HG03025 (cell line): Measurements from ENCODE around the gene STK17B.
"Not testable (repeated sequence)": the region's sequence is repeated elsewhere in the genome, so short reads cannot be mapped to it uniquely, and the experiment has no call there.

Experiments used
- ATAC-seq: cut with Tn5 transposase; IDR thresholded peaks from one replicate; pipeline ENCODE4 v1.9.1; 2021; ENCODE audit warnings: mild to moderate bottlenecking, moderate library complexity; ENCODE audit not compliant: unreplicated experiment, low FRiP score

STK17B gene

DNA sequence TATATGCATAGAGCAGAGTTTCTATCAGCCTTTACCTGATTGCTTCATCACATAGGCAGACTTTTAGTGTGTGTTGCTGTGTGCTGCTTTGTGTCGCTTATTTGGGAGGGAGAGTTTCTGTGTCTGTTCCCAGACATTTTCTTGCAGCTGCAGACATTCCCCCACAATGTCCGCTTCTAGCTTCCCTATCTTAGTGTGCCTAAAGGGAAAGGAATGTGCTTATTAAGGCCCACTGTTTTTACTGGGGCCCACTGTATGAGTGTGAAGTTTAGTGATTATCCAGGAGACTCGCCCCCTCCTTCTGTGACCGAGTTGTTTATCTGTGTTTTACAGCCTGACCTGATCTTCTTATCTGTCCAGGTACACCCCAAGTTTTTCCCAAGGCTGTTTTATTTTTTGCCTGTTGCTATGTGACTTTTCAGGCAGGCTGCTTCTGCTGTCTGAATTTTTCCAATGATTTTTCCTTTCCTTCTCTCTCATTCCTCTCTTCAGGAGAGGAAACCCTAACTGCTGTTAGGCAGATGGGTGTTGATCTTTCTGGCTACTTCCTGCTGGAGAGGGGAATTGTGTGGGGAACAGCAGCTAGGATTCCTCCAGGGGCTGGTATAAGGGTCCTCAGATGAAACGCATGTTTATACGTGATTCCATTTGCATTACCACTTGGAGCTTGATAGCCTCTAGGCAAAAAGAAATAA, 47.6 kb downstream of the STK17B start:
- no peak for ATAC-seq

DNA sequence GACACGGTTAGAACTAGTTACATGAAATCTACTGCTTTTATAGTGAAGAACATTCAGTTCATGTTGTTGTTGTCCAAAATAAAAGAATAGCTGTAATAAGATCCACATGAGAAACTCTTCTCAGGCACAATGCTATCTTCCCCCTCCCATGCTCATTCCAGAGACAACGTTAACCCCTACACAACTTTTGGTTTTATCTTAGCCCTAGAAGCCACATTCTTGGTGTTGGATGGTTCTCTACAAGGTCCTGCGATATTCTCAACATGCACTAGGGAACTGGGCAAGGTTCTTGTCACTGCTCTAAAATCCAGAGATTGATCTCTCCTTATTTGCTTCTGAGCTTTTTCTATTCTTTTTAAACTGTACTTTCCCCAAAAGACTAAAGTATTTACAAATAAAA, 51.5 kb downstream of the STK17B start:
- ATAC-seq: no peak

DNA sequence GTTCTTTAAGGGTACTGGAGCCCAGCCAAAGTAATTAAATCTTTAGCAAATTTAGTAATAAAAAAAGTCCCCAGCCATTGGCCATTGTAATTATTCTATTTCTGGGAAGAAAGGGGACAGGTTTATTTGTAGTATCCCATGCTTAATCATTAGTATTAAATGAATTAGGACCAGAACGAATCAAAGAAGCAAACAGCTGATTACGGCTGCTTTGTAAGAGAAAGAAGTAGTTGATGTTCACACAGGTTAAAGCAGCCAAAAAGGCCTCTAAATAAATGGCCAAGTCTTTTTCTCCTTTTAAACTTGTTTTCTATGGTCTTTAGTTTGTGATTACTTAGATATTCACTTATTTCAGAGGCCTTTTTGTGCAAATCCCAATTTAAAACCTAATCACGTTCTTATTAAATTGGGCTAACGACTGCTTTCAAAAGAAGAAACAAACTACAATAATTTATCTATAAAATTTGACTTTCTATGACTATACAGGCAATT, 54.1 kb downstream of the STK17B start:
- ATAC-seq: no peak

DNA sequence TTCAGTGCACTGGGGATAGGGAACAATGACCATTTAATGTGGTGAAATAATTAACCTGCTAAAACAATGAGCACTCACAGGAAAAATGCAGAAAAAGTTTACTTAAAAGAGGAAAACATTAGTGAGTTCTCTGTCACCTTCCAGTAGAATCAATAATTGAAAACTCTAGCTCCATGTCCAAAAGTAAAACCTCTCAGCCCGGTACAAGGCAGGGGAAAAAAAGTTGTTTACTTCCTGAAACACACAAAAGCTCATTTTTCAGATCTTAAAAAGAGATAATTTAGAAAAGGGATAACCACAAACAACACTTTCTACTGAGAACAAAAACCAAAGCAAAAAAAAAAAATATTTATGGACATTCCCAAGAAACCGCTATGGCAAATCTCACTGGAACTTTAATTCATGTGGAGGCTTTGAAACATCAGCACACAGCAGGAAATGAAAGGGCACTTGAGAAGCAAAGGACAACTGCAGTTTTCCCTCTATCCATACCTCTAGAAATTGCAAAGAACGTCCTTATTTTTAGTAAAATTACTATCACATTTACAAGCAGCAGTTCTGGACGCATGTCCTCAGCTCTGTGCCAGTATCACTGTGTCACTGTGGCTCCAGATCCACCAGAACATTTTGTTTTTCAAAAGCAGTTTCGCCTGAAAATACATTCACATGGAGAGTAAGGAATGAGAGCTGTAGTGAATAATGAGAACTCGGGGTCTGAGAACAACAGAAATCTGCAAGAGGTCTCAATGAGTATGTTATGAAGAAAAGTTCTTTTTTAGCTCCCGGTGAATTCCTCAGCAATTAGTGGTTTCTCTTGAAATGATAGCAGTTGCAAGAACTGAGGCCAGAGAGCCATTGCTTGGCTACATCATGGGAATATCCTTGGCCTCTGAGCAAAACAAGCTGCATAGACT, 58.1 kb downstream of the STK17B start:
- no peak for ATAC-seq

DNA sequence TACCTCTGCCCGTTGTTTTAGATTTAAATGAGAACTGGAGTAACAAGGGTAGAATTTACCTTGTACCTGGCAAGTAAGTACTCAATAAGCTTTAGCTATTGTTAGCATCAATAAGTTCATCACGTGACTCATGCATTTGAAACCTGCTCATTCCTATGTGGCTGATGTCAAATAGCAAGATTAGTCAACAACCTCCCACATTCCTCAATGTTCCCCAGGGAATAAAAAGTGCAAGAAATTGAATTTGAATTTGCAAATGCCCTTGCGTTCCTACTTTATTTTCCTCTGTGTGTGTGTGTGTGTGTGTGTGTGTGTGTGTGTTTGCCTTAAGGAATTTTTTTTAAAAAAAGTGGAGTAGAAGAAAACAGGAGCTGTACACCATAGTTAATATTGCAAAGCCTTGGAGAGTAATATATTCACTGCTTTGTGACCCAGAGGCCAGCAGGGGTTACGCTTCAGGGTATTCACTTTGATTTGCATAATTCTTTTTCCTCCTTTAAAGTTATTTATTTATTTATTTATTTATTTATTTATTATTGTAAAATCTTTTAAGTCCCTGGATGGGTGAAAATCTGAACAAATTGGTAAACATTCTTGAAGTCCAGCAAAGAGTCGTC, 58.9 kb downstream of the STK17B start:
- ATAC-seq: no peak

DNA sequence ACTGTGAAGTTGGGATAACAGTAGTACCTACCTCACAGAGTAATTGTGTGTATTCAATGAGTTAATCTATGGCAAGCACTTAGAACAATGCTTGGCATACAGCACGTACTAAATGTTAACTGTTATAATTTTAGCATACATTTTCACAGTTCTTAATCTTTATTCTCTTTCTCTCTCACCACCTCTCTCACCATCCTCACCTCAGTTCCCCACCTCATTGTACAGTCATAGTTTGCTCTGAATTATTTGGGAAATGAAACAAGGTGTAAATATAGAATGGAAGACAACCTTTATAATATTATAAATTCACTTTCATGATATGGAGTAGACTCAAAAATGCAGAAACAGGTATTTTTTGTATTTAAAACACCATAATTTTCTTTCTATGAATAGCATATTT, 62.8 kb downstream of the STK17B start:
- no peak for ATAC-seq

DNA sequence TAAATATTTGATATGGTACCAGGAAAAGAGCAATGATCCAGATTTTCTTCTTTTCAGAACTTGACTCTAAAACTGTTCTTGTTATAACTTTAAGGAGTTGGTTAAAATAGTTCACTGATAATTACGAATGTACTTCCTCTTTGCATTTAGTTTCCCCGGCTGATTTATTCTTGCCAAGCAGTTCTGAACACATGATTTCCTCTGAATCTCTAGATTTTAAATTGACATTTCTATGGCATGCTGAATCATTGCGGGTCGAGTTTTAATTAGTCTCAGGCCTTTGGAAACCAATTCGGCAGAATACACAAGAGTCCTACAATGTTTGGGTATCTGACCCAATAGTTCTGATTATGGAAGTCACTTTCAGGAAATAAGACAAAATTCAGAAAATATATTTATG, 65.4 kb downstream of the STK17B start:
- no peak for ATAC-seq

DNA sequence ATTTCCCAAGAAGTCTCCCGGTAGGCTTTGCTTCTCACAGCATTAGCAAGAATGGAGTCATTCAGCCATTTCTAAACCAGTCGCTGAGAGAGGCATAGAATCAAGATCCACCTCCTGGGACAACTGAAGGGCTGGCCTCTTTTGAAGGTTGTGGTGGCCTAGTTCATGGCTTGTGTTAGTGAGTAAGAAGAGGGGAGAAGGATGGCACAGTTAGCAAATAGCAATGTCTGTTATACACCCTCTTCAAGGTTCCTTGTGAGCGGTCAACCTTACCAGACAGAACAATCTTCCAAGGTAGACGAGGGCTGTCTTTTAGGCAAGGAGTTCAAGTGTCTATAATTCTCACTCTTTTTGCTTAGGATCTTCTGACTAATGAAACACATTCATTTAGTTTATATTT, 67.3 kb downstream of the STK17B start:
- no peak for ATAC-seq

DNA sequence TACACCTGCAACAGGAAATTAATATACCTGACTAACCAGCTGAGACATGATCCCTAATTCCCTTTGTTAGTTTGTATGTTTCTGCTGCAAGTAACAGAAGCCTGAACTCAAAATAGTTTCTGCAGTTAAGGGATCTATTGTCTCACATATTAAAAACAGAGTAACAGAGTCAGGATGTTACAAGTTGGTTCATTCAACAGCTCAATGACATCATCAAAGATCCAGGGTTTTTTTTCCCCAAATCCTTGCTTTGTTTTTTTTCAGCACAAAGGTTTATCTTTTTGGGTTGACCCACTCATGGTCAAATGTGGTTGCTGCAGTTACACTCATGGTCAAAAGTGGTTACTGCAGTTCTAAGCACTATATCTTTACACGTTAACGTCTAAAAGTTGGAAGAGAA, 67.8 kb downstream of the STK17B start:
- ATAC-seq: no peak

DNA sequence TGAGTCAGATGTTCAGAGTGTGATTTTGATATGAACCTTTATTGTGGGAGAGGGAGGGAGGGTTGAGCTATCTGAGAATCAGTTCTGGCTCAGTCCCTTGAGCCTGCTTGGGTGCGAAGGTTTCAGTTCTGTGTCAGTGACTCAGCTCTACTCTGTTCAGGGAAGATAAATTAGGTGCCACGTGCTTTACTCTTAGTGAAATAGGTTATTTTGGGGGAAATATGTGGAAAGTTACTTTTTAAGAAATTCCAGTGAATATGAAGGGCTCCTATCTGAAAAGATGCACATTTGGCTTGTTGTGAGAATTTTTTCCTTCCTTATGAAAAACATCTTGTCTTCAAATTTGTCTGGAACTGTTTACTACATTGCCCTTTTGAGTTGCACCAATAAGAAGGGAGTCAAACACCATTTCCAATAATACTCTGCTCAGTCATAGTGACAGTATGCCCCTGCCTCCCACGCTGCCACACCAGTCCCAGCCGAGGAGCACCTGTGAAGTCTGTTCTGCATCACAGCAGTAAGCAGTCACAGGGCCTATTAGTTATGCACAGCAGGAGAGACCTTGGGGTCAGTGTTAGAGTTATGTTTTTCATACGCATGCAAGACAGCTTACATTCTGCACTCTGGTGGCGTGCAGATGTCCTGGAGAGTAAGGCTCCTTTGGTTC, 69.9 kb downstream of the STK17B start:
- ATAC-seq: peak; percentile 99

DNA sequence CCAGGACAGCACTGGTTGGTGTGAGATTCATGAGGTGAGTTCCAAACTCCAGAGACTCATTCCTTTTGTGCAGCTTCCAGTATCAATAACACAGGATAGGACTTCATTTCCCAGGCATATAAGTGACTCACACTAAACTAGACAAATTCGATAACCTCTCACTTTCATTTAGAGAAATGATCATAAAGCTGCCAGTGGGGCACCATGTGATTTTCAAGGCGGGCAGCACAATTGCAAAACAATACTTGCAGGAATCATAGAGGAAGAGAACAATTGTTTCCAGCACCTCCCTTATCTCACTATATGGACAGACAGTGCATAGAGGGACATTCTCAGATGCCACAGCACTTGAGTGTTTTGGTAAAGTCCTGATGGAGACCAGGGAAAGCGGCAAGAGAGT, 71.5 kb downstream of the STK17B start:
- ATAC-seq: no peak

DNA sequence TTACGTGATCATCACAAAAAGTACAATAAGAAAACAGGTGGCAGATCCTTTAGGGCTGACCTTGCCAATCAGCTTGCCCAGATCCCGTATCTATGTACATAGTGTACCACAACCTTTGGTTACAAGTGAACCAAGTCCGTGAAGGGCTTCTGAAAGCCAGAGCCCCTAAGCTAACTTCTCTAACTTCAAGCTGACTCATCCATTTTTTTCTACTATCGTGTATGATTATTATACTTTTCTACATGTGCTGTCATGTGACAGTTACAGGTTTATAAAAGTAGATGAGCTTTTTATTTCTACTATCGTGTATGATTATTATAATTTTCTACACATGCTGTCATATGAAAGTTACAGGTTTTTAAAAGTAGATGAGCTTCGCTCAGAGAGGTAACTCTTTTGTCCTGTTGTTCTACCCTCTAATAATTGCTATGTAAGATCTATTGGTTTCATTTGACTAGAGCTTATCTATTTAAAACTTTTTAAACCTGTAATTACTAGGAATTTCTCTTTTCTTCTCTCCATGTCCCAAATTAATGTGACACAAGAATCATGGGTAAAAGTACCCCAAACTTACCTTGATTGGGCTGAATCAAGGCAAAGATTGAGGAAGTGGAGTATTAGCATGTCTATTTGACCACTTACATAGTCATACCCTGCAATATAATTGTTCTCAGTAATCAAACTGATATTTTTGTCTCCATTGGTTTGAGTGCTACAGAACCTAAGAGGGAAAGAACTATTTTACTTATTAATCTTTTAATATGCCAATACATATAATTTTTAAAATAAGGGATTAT, 73.3 kb downstream of the STK17B start:
- ATAC-seq: no peak

DNA sequence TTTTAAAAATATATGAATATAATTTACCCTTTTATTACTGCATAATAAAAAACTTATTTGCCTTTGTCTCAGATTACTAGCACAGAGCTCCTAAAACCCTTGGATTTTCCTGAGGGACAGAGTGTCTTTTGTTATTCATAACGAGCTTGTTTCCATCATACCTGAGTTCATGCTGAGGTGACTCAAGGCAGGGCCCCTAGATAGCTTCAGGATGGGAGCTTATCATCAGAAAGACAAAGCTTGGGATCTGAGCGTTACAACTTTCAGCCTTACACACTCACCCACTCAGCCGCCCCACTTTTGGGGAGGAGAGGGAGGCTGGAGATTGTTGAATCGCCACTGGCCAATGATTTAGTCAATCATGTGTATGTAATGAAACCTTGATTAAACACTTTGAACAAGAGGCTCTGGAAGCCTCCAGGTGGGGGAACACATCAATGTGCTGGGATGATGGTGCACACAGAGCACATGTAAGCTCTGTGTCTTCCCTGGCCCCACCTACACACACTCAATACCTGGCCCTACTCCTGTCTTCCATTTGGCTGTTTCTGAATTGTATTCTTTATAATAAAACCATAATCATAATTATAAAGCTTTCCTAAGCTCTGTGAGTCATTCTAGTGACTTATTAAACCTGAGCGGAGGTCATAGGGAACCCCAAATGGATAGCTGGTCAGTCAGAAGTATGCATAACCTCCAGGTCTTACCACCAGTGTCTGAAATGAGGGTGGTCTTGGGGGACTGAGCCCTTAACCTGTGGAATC, 74.2 kb downstream of the STK17B start:
- no peak for ATAC-seq

DNA sequence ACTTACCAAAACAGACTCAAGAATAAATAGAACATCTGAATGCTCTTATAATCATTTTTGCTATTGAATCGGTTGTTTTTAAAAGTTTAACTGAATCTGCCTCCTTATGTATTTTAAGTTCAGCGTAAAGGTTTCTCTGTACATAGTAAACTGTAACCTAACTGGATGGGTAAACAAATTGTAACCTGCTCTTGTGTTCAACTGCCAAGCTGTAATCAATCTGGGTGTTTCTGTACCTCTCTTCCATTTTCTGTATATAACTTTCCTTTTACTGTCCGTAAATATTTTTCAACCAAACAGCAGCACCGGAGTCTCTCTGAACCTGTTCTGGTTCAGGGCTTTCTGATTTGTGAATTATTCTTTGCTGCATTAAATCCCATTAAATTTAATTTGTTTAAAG, 75.1 kb downstream of the STK17B start:
- ATAC-seq: no peak

DNA sequence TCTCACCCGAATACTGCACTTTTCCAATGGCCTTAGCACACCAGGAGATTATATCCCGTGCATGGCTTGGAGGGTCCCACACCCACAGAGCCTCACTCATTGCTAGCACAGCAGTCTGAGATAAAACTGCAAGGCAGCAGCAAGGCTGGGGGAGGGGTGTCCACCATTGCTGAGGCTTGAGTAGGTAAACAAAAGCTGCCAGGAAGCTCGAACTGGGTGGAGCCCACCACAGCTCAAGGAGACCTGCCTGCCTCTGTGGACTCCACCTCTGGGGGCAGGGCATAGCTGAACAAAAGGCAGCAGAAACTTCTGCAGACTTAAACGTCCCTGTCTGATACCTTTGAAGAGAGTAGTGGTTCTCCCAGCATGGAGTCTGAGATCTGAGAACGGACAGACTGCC, 81.9 kb downstream of the STK17B start:
- ATAC-seq: not testable (repeated sequence)

DNA sequence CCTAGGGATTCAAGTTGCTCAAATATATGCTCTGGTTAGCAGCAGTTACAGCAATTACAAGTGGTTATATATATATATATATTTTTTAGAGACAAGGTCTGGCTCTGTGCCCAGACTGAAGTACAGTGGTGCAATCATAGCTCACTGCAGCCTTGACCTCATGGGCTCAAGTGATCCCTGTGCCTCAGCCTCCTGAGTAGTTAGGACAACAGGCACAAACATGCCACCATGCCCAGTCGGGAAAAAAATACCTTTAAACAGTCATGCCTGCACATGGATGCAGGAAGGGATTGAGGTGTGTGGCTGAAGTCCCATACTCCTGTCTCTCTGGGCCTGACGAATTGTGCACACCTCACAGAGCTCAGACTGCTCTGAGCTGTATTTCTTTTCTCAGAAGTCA, 83.2 kb downstream of the STK17B start:
- ATAC-seq: no peak

DNA sequence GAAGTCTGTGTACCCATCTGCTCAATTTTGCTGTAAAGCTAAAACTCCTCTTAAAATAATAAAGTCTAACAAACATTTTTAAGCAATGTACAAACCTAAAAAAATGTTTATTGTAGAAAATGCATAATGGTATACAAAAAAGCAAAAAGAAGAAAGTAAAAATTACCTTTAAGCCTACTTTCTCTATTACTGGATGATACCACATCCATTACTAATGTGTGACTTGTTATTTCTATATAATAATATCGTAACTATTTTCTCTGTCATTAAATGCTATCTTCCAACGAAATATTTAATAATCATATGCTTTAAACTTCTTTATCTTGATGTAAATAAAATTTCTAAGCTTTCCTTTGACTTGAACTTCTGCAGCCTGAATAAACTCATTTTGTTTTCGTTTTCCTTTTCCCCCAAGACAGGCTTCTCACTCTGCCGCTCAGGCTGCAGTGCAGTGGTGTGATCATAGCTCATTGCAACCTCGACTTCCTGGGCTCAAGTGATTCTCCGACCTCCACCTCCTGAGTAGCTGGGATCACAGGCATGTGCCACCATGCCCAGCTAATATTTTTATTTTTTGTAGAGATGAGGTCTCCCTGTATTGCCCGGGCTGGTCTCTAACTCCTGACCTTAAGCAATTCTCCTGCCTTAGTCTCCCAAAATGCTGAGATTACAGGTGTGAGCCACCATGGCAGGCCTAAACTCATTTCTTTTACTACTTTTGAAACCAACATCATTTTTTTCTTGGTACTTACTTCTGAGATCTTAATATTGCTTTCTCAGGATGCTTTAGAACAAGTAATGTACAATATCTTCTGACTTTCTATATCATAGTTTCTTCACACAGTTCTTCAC, 84.6 kb downstream of the STK17B start:
- peak; percentile 51 for ATAC-seq

DNA sequence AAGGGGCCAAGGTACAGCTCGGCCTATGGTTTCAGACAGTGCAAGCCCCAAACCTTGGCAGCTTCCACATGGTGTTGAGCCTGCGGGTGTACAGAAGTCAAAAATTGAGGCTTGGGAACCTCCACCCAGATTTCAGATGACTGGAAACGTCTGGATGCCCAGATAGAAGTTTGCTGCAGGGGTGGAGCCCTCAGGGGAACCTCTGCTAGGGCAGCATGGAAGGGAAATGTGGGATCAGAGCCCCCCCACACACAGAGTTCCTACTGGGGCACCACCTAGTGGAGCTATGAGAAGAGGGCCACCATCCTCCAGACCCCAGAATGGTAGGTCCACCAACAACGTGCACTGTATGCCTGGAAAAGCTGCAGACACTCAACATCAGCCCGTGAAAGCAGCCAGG, 87.8 kb downstream of the STK17B start:
- ATAC-seq: no peak
